Left ventricle myocardium inferior (tissue), 1 donor: Measurements from ENCODE around the gene CERK. TPM values are rescaled to one million over a fixed set of nuclear protein-coding genes. Genes with fewer than 3 reads are reported as not detected.

Source experiments
- DNase-seq: peaks from one replicate; pipeline ENCODE4 v3.0.0-alpha.2; 2020
- H3K27ac ChIP-seq: fragments of 200-600 bp; replicated peaks from 2 replicates; pipeline ENCODE4 v1.8.0; 2021
- H3K27me3 ChIP-seq: fragments of 200-600 bp; 2 replicates; pipeline ENCODE4 v1.8.0; 2021; ENCODE audit warnings: low read depth
- H3K36me3 ChIP-seq: fragments of 200-600 bp; 2 replicates; pipeline ENCODE4 v1.8.0; 2021
- H3K4me1 ChIP-seq: fragments of 200-600 bp; 2 replicates; pipeline ENCODE4 v1.8.0; 2021
- H3K4me3 ChIP-seq: fragments of 200-600 bp; 2 replicates; pipeline ENCODE4 v1.8.0; 2021; ENCODE audit warnings: mild to moderate bottlenecking, moderate library complexity
- H3K9me3 ChIP-seq: fragments of 200-600 bp; replicated peaks from 2 replicates; pipeline ENCODE4 v1.8.0; 2021
- CTCF ChIP-seq: fragments of 200-600 bp; IDR thresholded peaks from 2 replicates; pipeline ENCODE4 v1.8.0; 2021; ENCODE audit warnings: antibody characterized with exemption, mild to moderate bottlenecking, borderline replicate concordance
- intact Hi-C: fragments of 100-400 bp; cut with micrococcal nuclease; formaldehyde crosslinking; loops from one replicate; pipeline ENCODE4 v1.11.0; 2022
- total RNA-seq: library from RNA; stranded (reverse); fragmentation: NEBNext Ultra II Directional; extraction: Animal tissue kit (Norgen Biotek cat#: 25700); gene quantifications from one replicate; pipeline ENCODE4 v1.2.1, GENCODE V29; 2021
- donor health status: DM: no; HTN: yes; CAD: no; lungs with severe emphysema.

Gene CERK
- total RNA-seq, 1 donor from 2014 or later: 76.9 TPM

- peaks cover 52% of the 10 kb centered on the region for H3K4me1 ChIP-seq
- no peak for TF ChIP-seq CTCF
- DNase-seq: no peak
- H3K27ac ChIP-seq: peak overlapping the region; percentile 98
- no peaks in the 10 kb centered on the region for H3K9me3 ChIP-seq
- intact Hi-C loops: no loop called here
- H3K4me3 ChIP-seq: no peak overlapping the region
- no peaks in the 10 kb centered on the region for H3K27me3 ChIP-seq
- H3K36me3 ChIP-seq: no peaks in the 10 kb centered on the region
These were observed 4.0 kb upstream of the CERK start for GRCh38 chr22:46741974-46742519.

GRCh38 chr22:46740910-46741780 is 3.1 kb upstream of the CERK start:
- no peaks in the 10 kb centered on the region for H3K36me3 ChIP-seq
- H3K27ac ChIP-seq: peak overlapping the region; percentile 98
- no peak for TF ChIP-seq CTCF
- peak overlapping the region; percentile 96 for H3K4me3 ChIP-seq
- H3K9me3 ChIP-seq: no peaks in the 10 kb centered on the region
- H3K4me1 ChIP-seq: peaks cover 61% of the 10 kb centered on the region
- H3K27me3 ChIP-seq: no peaks in the 10 kb centered on the region
- intact Hi-C loops: no loop called here
- DNase-seq: no peak

GRCh38 chr22:46739094-46739870 is 1.2 kb upstream of the CERK start:
- Histone ChIP-seq H3K27ac (peak overlapping the region; percentile 98), H3K4me1 (peaks cover 79% of the 10 kb centered on the region), H3K4me3 (peak overlapping the region; percentile 96), H3K36me3 (no peaks in the 10 kb centered on the region), H3K27me3 (no peaks in the 10 kb centered on the region), H3K9me3 (no peaks in the 10 kb centered on the region)
- DNase-seq: no peak
- intact Hi-C loops: no loop called here
- TF ChIP-seq CTCF: no peak

- Histone ChIP-seq H3K27me3 (no peaks in the 10 kb centered on the region), H3K36me3 (no peaks in the 10 kb centered on the region), H3K9me3 (no peaks in the 10 kb centered on the region), H3K4me3 (peak overlapping the region; percentile 96), H3K4me1 (peaks cover 85% of the 10 kb centered on the region), H3K27ac (peak overlapping the region; percentile 98)
- TF ChIP-seq CTCF: no peak
- intact Hi-C loops: no loop called here
- no peak for DNase-seq
These were observed 618 bp upstream of the CERK start for GRCh38 chr22:46738647-46739093.

- Histone ChIP-seq H3K9me3 (no peaks in the 10 kb centered on the region), H3K27me3 (no peaks in the 10 kb centered on the region), H3K4me3 (peak overlapping the region; percentile 96), H3K4me1 (peaks cover 96% of the 10 kb centered on the region), H3K36me3 (no peaks in the 10 kb centered on the region), H3K27ac (peak overlapping the region; percentile 98)
- no peak for TF ChIP-seq CTCF
- DNase-seq: peak; percentile 47
- intact Hi-C loops: no loop called here
These were observed 712 bp downstream of the CERK start for GRCh38 chr22:46737105-46737975.
